T47D (cell line): ENCODE measurements around the gene CFAP73.

Experiments used
- DNase-seq, 2 experiments: peaks; one replicate each; pipeline versions ENCODE4 v3.0.0 to v3.0.0-alpha.2; 2011 to 2012; ENCODE audit warnings: low read depth in 1 of 2, low spot score in 1 of 2
- JUND ChIP-seq: IDR thresholded peaks from 2 replicates; pipeline ENCODE4 v1.6.1; 2012; ENCODE audit warnings: low read depth
- in situ Hi-C: cut with HindIII; loops from 2 replicates; pipeline ENCODE4 v1.10.0; 2016; ENCODE audit warnings: low sequenced_read_pairs, low pct_unique_long_range_greater_than_20kb

The CFAP73 gene

GRCh38 chr12:113184098-113184899 lies 34.8 kb downstream of the CFAP73 start:
- TF ChIP-seq JUND, result no peak
- in situ Hi-C loops, result no loop called here
- DNase-seq, result no peak

- TF ChIP-seq JUND, result no peak
- peak; percentile 91 to 93 for DNase-seq
- in situ Hi-C loops, result no loop called here
Measured at GRCh38 chr12:113184900-113185179, 35.3 kb downstream of the CFAP73 start.

- DNase-seq, result peak; percentile 71 to 90
- in situ Hi-C loops, result no loop called here
- TF ChIP-seq JUND, result peak; percentile 30; the same call in 1 of the 2 replicates
Measured at GRCh38 chr12:113185180-113186032, 35.9 kb downstream of the CFAP73 start, which contains the start of the genes DDX54 and RITA1. DDX54 (minus strand) TSS chr12:113185478; CDS start chr12:113185451, 27 bp downstream. RITA1 (plus strand) TSS chr12:113185721; CDS start chr12:113186747, 1,026 bp downstream.

- TF ChIP-seq JUND, result no peak
- in situ Hi-C loops, result no loop called here
- peak in 1 of 2 experiments; percentile 48 for DNase-seq
Measured at GRCh38 chr12:113186033-113186365, 36.5 kb downstream of the CFAP73 start.

- in situ Hi-C loops, result no loop called here
- no peak for TF ChIP-seq JUND
- no peak for DNase-seq
Measured at GRCh38 chr12:113186666-113187325, 37.3 kb downstream of the CFAP73 start.

GRCh38 chr12:113189361-113189760 lies 39.8 kb downstream of the CFAP73 start:
- TF ChIP-seq JUND, result no peak
- no peak for DNase-seq
- in situ Hi-C loops, result no loop called here

GRCh38 chr12:113190761-113191160 lies 41.2 kb downstream of the CFAP73 start:
- TF ChIP-seq JUND, result no peak
- in situ Hi-C loops, result no loop called here
- DNase-seq, result peak in 1 of 2 experiments; percentile 82

GRCh38 chr12:113191227-113191626 lies 41.7 kb downstream of the CFAP73 start:
- TF ChIP-seq JUND, result no peak
- in situ Hi-C loops, result no loop called here
- no peak for DNase-seq

GRCh38 chr12:113194971-113195391 lies 45.5 kb downstream of the CFAP73 start:
- in situ Hi-C loops, result no loop called here
- no peak for DNase-seq
- no peak for TF ChIP-seq JUND

GRCh38 chr12:113195598-113195997 lies 46.1 kb downstream of the CFAP73 start:
- no peak for TF ChIP-seq JUND
- in situ Hi-C loops, result no loop called here
- DNase-seq, result no peak

GRCh38 chr12:113196582-113196981 lies 47.1 kb downstream of the CFAP73 start:
- TF ChIP-seq JUND, result no peak
- in situ Hi-C loops, result no loop called here

GRCh38 chr12:113196990-113197389 lies 47.5 kb downstream of the CFAP73 start:
- in situ Hi-C loops, result no loop called here
- no peak for TF ChIP-seq JUND
- DNase-seq, result peak; percentile 86 to 91

More at GRCh38 chr12:113196582-113196981, 47.1 kb downstream of the CFAP73 start:
- no peak for DNase-seq

- DNase-seq, result no peak
- no peak for TF ChIP-seq JUND
- in situ Hi-C loops, result no loop called here
Measured at GRCh38 chr12:113197518-113198077, 48.1 kb downstream of the CFAP73 start.
